Midbrain (tissue), 1 donor: ENCODE data around the gene CDK13.
"Not testable (repeated sequence)": the region's sequence is repeated elsewhere in the genome, so short reads cannot be mapped to it uniquely, and the experiment has no call there.

Experiments used
- DNase-seq: peaks from one replicate; lab custom pipeline; 2025; lab: John Stamatoyannopoulos, UW

Gene CDK13

GRCh38 chr7:40097728-40098127, 147.7 kb downstream of the CDK13 start:
- no peak for DNase-seq

GRCh38 chr7:40098810-40099209, 148.8 kb downstream of the CDK13 start:
- no peak for DNase-seq

GRCh38 chr7:40099837-40100236, 149.8 kb downstream of the CDK13 start:
- DNase-seq, result no peak

GRCh38 chr7:40101201-40101600, 151.1 kb downstream of the CDK13 start:
- no peak for DNase-seq

GRCh38 chr7:40102897-40103296, 152.8 kb downstream of the CDK13 start:
- DNase-seq, result no peak

GRCh38 chr7:40105879-40106473, 155.9 kb downstream of the CDK13 start:
- no peak for DNase-seq

- no peak for DNase-seq
Measured at GRCh38 chr7:40115936-40116335, 165.9 kb downstream of the CDK13 start.

- not testable (repeated sequence) for DNase-seq
Measured at GRCh38 chr7:40117199-40117598, 167.1 kb downstream of the CDK13 start.

- DNase-seq, result not testable (repeated sequence)
Measured at GRCh38 chr7:40118201-40118600, 168.1 kb downstream of the CDK13 start.

GRCh38 chr7:40120020-40120419, 170.0 kb downstream of the CDK13 start:
- DNase-seq, result no peak

- not testable (repeated sequence) for DNase-seq
Measured at GRCh38 chr7:40122100-40122939, 172.3 kb downstream of the CDK13 start.

GRCh38 chr7:40122940-40123254, 172.8 kb downstream of the CDK13 start:
- no peak for DNase-seq

- no peak for DNase-seq
Measured at GRCh38 chr7:40133561-40134427, 183.7 kb downstream of the CDK13 start.

- peak; percentile 96 for DNase-seq
Measured at GRCh38 chr7:40134428-40135316, 184.6 kb downstream of the CDK13 start, which contains the start of the genes MPLKIP and SUGCT. Gene MPLKIP (minus strand): TSS chr7:40134622. CDS start chr7:40134567, 55 bp downstream. Gene SUGCT (plus strand): TSS chr7:40135005.

GRCh38 chr7:40135317-40135610, 185.2 kb downstream of the CDK13 start:
- peak; percentile 5 for DNase-seq

GRCh38 chr7:40137563-40137962, 187.5 kb downstream of the CDK13 start:
- no peak for DNase-seq

- DNase-seq, result no peak
Measured at GRCh38 chr7:40138973-40139372, 188.9 kb downstream of the CDK13 start.

- not testable (repeated sequence) for DNase-seq
Measured at GRCh38 chr7:40139891-40140290, 189.8 kb downstream of the CDK13 start.

GRCh38 chr7:40141916-40142315, 191.9 kb downstream of the CDK13 start:
- DNase-seq, result not testable (repeated sequence)

- DNase-seq, result not testable (repeated sequence)
Measured at GRCh38 chr7:40145596-40146130, 195.6 kb downstream of the CDK13 start.
